Dermis lymphatic vessel endothelial cell (primary cell): ENCODE results near the gene SLC45A3. TPM values are rescaled to one million over a fixed set of nuclear protein-coding genes. Genes with fewer than 3 reads are reported as not detected.

Source experiments
- total RNA-seq: library from RNA; depleted of rRNA; stranded (reverse); fragments of >200 nt; gene quantifications from 2 replicates; pipeline ENCODE4 v1.2.1, GENCODE V29; 2014

Gene SLC45A3
- total RNA-seq = 26.9 and 43.8 TPM in 2 replicates

GRCh38 chr1:205680073-205680851, at the start of gene SLC45A3:
Gene SLC45A3 (minus strand): TSS chr1:205680509. CDS start chr1:205664656, 15,853 bp downstream.

GRCh38 chr1:205631768-205632668, 48.3 kb downstream of the SLC45A3 start, which contains the start of gene ELK4:
Gene ELK4 (minus strand): TSS chr1:205632011. CDS start chr1:205623882, 8,129 bp downstream.

Other genes starting within 250 kb of the SLC45A3 start
- not detected in 2 replicates for gene BLACAT1, start 224.5 kb downstream of the SLC45A3 start, total RNA-seq
- 0.11 and 0.26 TPM in 2 replicates for gene CDK18, start 175.8 kb downstream of the SLC45A3 start, total RNA-seq
- 35.0 and 65.5 TPM in 2 replicates for gene ELK4, start 48.5 kb downstream of the SLC45A3 start, total RNA-seq
- gene NUCKS1, start 69.7 kb upstream of the SLC45A3 start, total RNA-seq = 101 and 117 TPM in 2 replicates
- gene RAB29, start 95.0 kb upstream of the SLC45A3 start, total RNA-seq = 22.2 and 25.4 TPM in 2 replicates
- 9.1 and 10.7 TPM in 2 replicates for gene SLC41A1, start 132.7 kb upstream of the SLC45A3 start, total RNA-seq
- 0.22 and 0.26 TPM in 2 replicates for gene PM20D1, start 169.6 kb upstream of the SLC45A3 start, total RNA-seq